GM12891 (cell line): ENCODE results near the gene TPGS2.

Experiments used
- PAX5 ChIP-seq: IDR thresholded peaks from 2 replicates; pipeline ENCODE4 v1.6.1; 2011; ENCODE audit warnings: low read length, moderate library complexity, mild to moderate bottlenecking; ENCODE audit not compliant: insufficient read depth, severe bottlenecking
- POLR2A ChIP-seq: IDR thresholded peaks from 2 replicates; pipeline ENCODE4 v1.6.1; 2011; ENCODE audit warnings: low read depth, low read length, control low read depth
- POLR2AphosphoS5 ChIP-seq: IDR thresholded peaks from 2 replicates; pipeline ENCODE4 v1.6.1; 2011; ENCODE audit warnings: low read depth, low read length, control low read depth
- POU2F2 ChIP-seq: IDR thresholded peaks from 2 replicates; pipeline ENCODE4 v1.6.1; 2011; ENCODE audit warnings: low read depth, mild to moderate bottlenecking, control low read depth, low read length, moderate library complexity
- SPI1 ChIP-seq: IDR thresholded peaks from 2 replicates; pipeline ENCODE4 v1.6.1; 2011; ENCODE audit warnings: low read depth, low read length, control low read depth
- TAF1 ChIP-seq: IDR thresholded peaks from 2 replicates; pipeline ENCODE4 v1.6.1; 2011; ENCODE audit warnings: low read depth, low read length, control low read depth

DNA sequence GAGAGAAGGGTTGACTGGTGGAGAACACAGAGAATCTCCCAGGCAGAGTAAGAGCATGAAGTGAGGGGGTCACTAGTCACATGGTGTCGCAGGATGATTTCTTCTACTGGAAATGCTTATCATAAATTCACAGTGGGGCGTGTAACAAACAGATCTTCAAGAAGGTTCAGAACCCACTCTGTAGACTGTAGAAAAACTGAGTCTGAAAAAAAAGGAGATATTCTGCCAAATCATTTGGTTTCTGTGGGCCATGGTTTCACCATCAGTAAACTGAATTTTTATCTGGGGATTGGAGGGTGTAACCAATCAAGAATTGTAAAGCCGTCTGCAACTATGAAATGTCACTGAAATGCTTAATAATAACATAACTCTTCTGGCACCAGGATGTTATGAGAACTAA lies 15.0 kb downstream of the TPGS2 start:
- TF ChIP-seq POLR2AphosphoS5 (no peak), POLR2A (no peak), SPI1 (no peak), TAF1 (no peak), POU2F2 (no peak), PAX5 (no peak)
